Hindlimb muscle (tissue), 1 donor: ENCODE data around the gene MRTO4. TPM values are rescaled to one million over a fixed set of nuclear protein-coding genes. Genes with fewer than 3 reads are reported as not detected.
A peak's percentile ranks its signal among the peaks of the same experiment; 100 is the strongest.
"Not testable (repeated sequence)": the region's sequence is repeated elsewhere in the genome, so short reads cannot be mapped to it uniquely, and the experiment has no call there.

Experiments used
- DNase-seq: peaks from one replicate; pipeline ENCODE4 v3.0.0-alpha.2; 2013
- polyA plus RNA-seq: library from polyadenylated mRNA; unstranded; fragments of 120-200 nt; gene quantifications from one replicate; pipeline ENCODE4 v1.2.1, GENCODE V29; 2013; ENCODE audit not compliant: insufficient read length

Gene MRTO4
- polyA plus RNA-seq, 1 donor, result 29.1 TPM

GRCh38 chr1:19229229-19229628 is 22.4 kb upstream of the MRTO4 start:
- DNase-seq, result no peak

- no peak for DNase-seq
These were observed 21.7 kb upstream of the MRTO4 start for GRCh38 chr1:19229828-19230325.

GRCh38 chr1:19231736-19232523 is 19.7 kb upstream of the MRTO4 start:
- not testable (repeated sequence) for DNase-seq

GRCh38 chr1:19232524-19232846 is 19.1 kb upstream of the MRTO4 start:
- DNase-seq, result no peak

- DNase-seq, result no peak
These were observed 17.4 kb upstream of the MRTO4 start for GRCh38 chr1:19234224-19234623.

GRCh38 chr1:19239876-19240275 is 11.7 kb upstream of the MRTO4 start:
- no peak for DNase-seq

GRCh38 chr1:19240673-19241538 is 10.7 kb upstream of the MRTO4 start:
- peak; percentile 36 for DNase-seq

GRCh38 chr1:19250629-19251304 is 838 bp upstream of the MRTO4 start:
- no peak for DNase-seq

GRCh38 chr1:19254416-19254815 is 2.8 kb downstream of the MRTO4 start:
- no peak for DNase-seq

GRCh38 chr1:19255288-19255687 is 3.7 kb downstream of the MRTO4 start:
- DNase-seq, result no peak

- DNase-seq, result not testable (repeated sequence)
These were observed 4.7 kb downstream of the MRTO4 start for GRCh38 chr1:19256301-19256700.

- DNase-seq, result no peak
These were observed 5.7 kb downstream of the MRTO4 start for GRCh38 chr1:19257178-19257914.

GRCh38 chr1:19258353-19258752 is 6.7 kb downstream of the MRTO4 start:
- no peak for DNase-seq

- DNase-seq, result no peak
These were observed 8.9 kb downstream of the MRTO4 start for GRCh38 chr1:19260211-19261138.

GRCh38 chr1:19262047-19262446 is 10.4 kb downstream of the MRTO4 start:
- no peak for DNase-seq

- no peak for DNase-seq
These were observed 11.1 kb downstream of the MRTO4 start for GRCh38 chr1:19262744-19263143.

- DNase-seq, result no peak
These were observed 16.8 kb downstream of the MRTO4 start for GRCh38 chr1:19268445-19268844.

- DNase-seq, result not testable (repeated sequence)
These were observed 18.1 kb downstream of the MRTO4 start for GRCh38 chr1:19269427-19270342.

GRCh38 chr1:19270343-19270730 is 18.7 kb downstream of the MRTO4 start:
- DNase-seq, result not testable (repeated sequence)

GRCh38 chr1:19272064-19272463 is 20.5 kb downstream of the MRTO4 start:
- DNase-seq, result no peak
